GM23338 (cell line): ENCODE data around the gene SLC15A5. TPM values are rescaled to one million over a fixed set of nuclear protein-coding genes. Genes with fewer than 3 reads are reported as not detected.

Source experiments
- ATAC-seq: fragments of 200-7000 bp; cut with Tn5 transposase; 3 replicates; pipeline ENCODE4 v1.9.1; 2020
- DNase-seq: peaks from one replicate; pipeline ENCODE4 v3.0.0-alpha.2; 2015; ENCODE audit warnings: low spot score
- H2AFZ ChIP-seq: fragments of 200-600 bp; sonication (generic); 2 replicates; pipeline ENCODE4 v1.8.0; 2016; ENCODE audit warnings: antibody characterized with exemption, mild to moderate bottlenecking, moderate library complexity
- H3F3A ChIP-seq: fragments of 200-600 bp; sonication (generic); replicated peaks from 2 replicates; pipeline ENCODE4 v1.8.0; 2017; ENCODE audit warnings: antibody characterized with exemption, mixed run types, low read depth
- H3K27ac ChIP-seq: fragments of 200-600 bp; sonication (generic); 2 replicates; pipeline ENCODE4 v1.6.1; 2016; ENCODE audit warnings: low read depth
- H3K27me3 ChIP-seq: fragments of 200-600 bp; sonication (generic); 2 replicates; pipeline ENCODE4 v1.8.0; 2016; ENCODE audit warnings: mild to moderate bottlenecking, mixed run types, moderate library complexity; ENCODE audit not compliant: insufficient read depth
- H3K36me3 ChIP-seq: fragments of 200-600 bp; sonication (generic); 2 replicates; pipeline ENCODE4 v1.8.0; 2016; ENCODE audit warnings: mild to moderate bottlenecking; ENCODE audit not compliant: insufficient read depth
- H3K4me1 ChIP-seq: fragments of 200-600 bp; sonication (generic); 2 replicates; pipeline ENCODE4 v1.8.0; 2016; ENCODE audit warnings: mild to moderate bottlenecking, moderate library complexity; ENCODE audit not compliant: insufficient read depth
- H3K4me2 ChIP-seq: fragments of 200-600 bp; sonication (generic); 2 replicates; pipeline ENCODE4 v1.7.1; 2017; ENCODE audit warnings: mixed run types
- H3K4me3 ChIP-seq: fragments of 200-600 bp; sonication (generic); 2 replicates; pipeline ENCODE4 v1.6.1; 2016; ENCODE audit warnings: mixed run types
- H3K79me2 ChIP-seq: fragments of 200-600 bp; sonication (generic); replicated peaks from 2 replicates; pipeline ENCODE4 v1.8.0; 2017; ENCODE audit warnings: mild to moderate bottlenecking; ENCODE audit not compliant: insufficient read depth
- H3K9me2 ChIP-seq: fragments of 200-600 bp; sonication (generic); 2 replicates; pipeline ENCODE4 v1.8.0; 2017; ENCODE audit not compliant: insufficient read depth
- H4K20me1 ChIP-seq: fragments of 200-600 bp; sonication (generic); replicated peaks from 2 replicates; pipeline ENCODE4 v1.8.0; 2017; ENCODE audit warnings: mild to moderate bottlenecking; ENCODE audit not compliant: insufficient read depth
- H3K27ac Mint-ChIP-seq: 2 replicates; pipeline ENCODE4 v1.8.0; 2020; ENCODE audit warnings: inconsistent platforms, mild to moderate bottlenecking, moderate library complexity, mixed read lengths
- H3K27me3 Mint-ChIP-seq: 3 replicates; pipeline ENCODE4 v1.8.0; 2022; ENCODE audit warnings: low read depth, mild to moderate bottlenecking, moderate library complexity, mixed read lengths, inconsistent platforms; ENCODE audit not compliant: insufficient read depth, poor library complexity
- H3K36me3 Mint-ChIP-seq: 3 replicates; pipeline ENCODE4 v1.8.0; 2021; ENCODE audit warnings: low read depth, mild to moderate bottlenecking, inconsistent platforms, moderate library complexity, mixed read lengths
- H3K4me1 Mint-ChIP-seq: 3 replicates; pipeline ENCODE4 v1.8.0; 2020; ENCODE audit warnings: mild to moderate bottlenecking, inconsistent platforms, mixed read lengths
- H3K4me3 Mint-ChIP-seq: 3 replicates; pipeline ENCODE4 v1.8.0; 2021; ENCODE audit warnings: moderate library complexity, mild to moderate bottlenecking, inconsistent platforms, mixed read lengths
- H3K9me3 Mint-ChIP-seq: 3 replicates; pipeline ENCODE4 v1.8.0; 2020; ENCODE audit warnings: moderate library complexity, mild to moderate bottlenecking, inconsistent platforms, mixed read lengths
- CREB1 ChIP-seq: fragments of 250-450 bp; sonication (Bioruptor Pico); IDR thresholded peaks from 2 replicates; pipeline ENCODE4 v1.5.0; 2020; ENCODE audit warnings: low read depth, mild to moderate bottlenecking, moderate library complexity
- EZH2 ChIP-seq: fragments of 200-600 bp; sonication (generic); IDR thresholded peaks from one replicate; pipeline ENCODE4 v1.8.0; 2017; ENCODE audit warnings: antibody characterized with exemption, mild to moderate bottlenecking, low read depth; ENCODE audit not compliant: unreplicated experiment
- EZH2phosphoT487 ChIP-seq: fragments of 200-600 bp; sonication (generic); IDR thresholded peaks from one replicate; pipeline ENCODE4 v1.8.1; 2018; ENCODE audit warnings: antibody characterized with exemption; ENCODE audit not compliant: unreplicated experiment
- JUNB ChIP-seq: IDR thresholded peaks from one replicate; pipeline ENCODE4 v1.6.1; 2016; ENCODE audit warnings: antibody characterized with exemption; ENCODE audit not compliant: unreplicated experiment
- NANOG ChIP-seq: IDR thresholded peaks from 2 replicates; pipeline ENCODE4 v1.6.1; 2016; ENCODE audit warnings: antibody characterized with exemption, borderline replicate concordance
- ZNF114 ChIP-seq: fragments of 250-450 bp; sonication (Bioruptor Pico); IDR thresholded peaks from 2 replicates; pipeline ENCODE4 v1.5.0; 2020; ENCODE audit warnings: mild to moderate bottlenecking, moderate library complexity
- ZNF331 ChIP-seq: fragments of 250-450 bp; sonication (Bioruptor Pico); IDR thresholded peaks from 2 replicates; pipeline ENCODE4 v1.5.0; 2020; ENCODE audit warnings: low read depth, mild to moderate bottlenecking, moderate library complexity
- polyA plus RNA-seq: library from polyadenylated mRNA; unstranded; fragments of >200 nt; fragmentation: Nextera tagmentation; extraction: Ambion mirVana; gene quantifications from 2 replicates; pipeline ENCODE4 v1.2.1, GENCODE V29; 2016
- total RNA-seq: library from RNA; depleted of rRNA; stranded (reverse); fragments of >200 nt; shearing (Covaris generic); gene quantifications from 2 replicates; pipeline ENCODE4 v1.2.3, GENCODE V29; 2014
- TF ChIP-seq, protein P1 (sequence below): IDR thresholded peaks from 2 replicates; pipeline ENCODE4 v1.6.1; 2016; ENCODE audit warnings: antibody characterized with exemption
- TF ChIP-seq, protein P2 (sequence below), 2 experiments: fragments of 200-600 bp in 1 of 2; sonication (generic) in 1 of 2; conservative IDR thresholded peaks; 2 replicates each; pipeline versions ENCODE4 v1.5.1 to v1.6.1; 2016 to 2017; ENCODE audit warnings: antibody characterized with exemption in 2 of 2, low read depth in 2 of 2, mild to moderate bottlenecking in 2 of 2, moderate library complexity in 1 of 2
- TF ChIP-seq, protein P3 (sequence below): IDR thresholded peaks from one replicate; pipeline ENCODE4 v1.6.1; 2018; ENCODE audit warnings: antibody characterized with exemption; ENCODE audit not compliant: unreplicated experiment

Gene SLC15A5
- total and polyA plus RNA-seq, 2 experiments from 2014 or later = not detected

DNA sequence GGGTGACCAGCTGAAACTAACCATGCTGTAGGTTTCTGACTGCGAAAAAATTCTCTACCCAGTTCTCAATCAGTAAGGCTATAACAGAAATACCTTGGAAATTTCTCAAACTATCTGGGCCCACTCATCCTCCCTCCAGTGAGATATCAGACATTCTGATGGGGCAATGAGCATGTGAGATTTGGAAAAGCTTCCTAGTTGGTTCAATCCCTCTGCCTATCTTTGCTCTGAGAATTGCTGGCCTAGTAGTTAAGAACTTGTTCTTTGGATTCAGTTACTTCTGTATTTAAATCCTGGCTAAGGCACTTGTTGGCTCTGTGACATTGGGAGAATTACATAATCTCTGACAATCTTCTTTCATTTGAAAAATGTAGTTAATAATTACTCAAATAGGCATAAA, 119.4 kb downstream of the SLC15A5 start:
- H3K27ac Mint-ChIP-seq = no peak overlapping the region
- no peaks in the 10 kb centered on the region for H3K36me3 ChIP-seq
- H2AFZ ChIP-seq = no peak overlapping the region
- no peaks in the 10 kb centered on the region for H3K9me3 Mint-ChIP-seq
- no peaks in the 10 kb centered on the region for H4K20me1 ChIP-seq
- no peak overlapping the region for H3K27ac ChIP-seq
- no peaks in the 10 kb centered on the region for H3F3A ChIP-seq
- no peak for DNase-seq
- H3K4me3 ChIP-seq = no peak overlapping the region
- no peaks in the 10 kb centered on the region for H3K27me3 Mint-ChIP-seq
- no peak overlapping the region for H3K4me3 Mint-ChIP-seq
- TF ChIP-seq, protein P1, sequence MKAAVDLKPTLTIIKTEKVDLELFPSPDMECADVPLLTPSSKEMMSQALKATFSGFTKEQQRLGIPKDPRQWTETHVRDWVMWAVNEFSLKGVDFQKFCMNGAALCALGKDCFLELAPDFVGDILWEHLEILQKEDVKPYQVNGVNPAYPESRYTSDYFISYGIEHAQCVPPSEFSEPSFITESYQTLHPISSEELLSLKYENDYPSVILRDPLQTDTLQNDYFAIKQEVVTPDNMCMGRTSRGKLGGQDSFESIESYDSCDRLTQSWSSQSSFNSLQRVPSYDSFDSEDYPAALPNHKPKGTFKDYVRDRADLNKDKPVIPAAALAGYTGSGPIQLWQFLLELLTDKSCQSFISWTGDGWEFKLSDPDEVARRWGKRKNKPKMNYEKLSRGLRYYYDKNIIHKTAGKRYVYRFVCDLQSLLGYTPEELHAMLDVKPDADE = no peak
- TF ChIP-seq, protein P2, sequence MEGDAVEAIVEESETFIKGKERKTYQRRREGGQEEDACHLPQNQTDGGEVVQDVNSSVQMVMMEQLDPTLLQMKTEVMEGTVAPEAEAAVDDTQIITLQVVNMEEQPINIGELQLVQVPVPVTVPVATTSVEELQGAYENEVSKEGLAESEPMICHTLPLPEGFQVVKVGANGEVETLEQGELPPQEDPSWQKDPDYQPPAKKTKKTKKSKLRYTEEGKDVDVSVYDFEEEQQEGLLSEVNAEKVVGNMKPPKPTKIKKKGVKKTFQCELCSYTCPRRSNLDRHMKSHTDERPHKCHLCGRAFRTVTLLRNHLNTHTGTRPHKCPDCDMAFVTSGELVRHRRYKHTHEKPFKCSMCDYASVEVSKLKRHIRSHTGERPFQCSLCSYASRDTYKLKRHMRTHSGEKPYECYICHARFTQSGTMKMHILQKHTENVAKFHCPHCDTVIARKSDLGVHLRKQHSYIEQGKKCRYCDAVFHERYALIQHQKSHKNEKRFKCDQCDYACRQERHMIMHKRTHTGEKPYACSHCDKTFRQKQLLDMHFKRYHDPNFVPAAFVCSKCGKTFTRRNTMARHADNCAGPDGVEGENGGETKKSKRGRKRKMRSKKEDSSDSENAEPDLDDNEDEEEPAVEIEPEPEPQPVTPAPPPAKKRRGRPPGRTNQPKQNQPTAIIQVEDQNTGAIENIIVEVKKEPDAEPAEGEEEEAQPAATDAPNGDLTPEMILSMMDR (conservative IDR thresholded peaks at IDR 0.05; ENCODE audit: low read depth in 2 of 2) = no peak
- TF ChIP-seq, protein P3, sequence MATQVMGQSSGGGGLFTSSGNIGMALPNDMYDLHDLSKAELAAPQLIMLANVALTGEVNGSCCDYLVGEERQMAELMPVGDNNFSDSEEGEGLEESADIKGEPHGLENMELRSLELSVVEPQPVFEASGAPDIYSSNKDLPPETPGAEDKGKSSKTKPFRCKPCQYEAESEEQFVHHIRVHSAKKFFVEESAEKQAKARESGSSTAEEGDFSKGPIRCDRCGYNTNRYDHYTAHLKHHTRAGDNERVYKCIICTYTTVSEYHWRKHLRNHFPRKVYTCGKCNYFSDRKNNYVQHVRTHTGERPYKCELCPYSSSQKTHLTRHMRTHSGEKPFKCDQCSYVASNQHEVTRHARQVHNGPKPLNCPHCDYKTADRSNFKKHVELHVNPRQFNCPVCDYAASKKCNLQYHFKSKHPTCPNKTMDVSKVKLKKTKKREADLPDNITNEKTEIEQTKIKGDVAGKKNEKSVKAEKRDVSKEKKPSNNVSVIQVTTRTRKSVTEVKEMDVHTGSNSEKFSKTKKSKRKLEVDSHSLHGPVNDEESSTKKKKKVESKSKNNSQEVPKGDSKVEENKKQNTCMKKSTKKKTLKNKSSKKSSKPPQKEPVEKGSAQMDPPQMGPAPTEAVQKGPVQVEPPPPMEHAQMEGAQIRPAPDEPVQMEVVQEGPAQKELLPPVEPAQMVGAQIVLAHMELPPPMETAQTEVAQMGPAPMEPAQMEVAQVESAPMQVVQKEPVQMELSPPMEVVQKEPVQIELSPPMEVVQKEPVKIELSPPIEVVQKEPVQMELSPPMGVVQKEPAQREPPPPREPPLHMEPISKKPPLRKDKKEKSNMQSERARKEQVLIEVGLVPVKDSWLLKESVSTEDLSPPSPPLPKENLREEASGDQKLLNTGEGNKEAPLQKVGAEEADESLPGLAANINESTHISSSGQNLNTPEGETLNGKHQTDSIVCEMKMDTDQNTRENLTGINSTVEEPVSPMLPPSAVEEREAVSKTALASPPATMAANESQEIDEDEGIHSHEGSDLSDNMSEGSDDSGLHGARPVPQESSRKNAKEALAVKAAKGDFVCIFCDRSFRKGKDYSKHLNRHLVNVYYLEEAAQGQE = no peak
- TF ChIP-seq ZNF114 (no peak), JUNB (no peak), CREB1 (no peak), ZNF331 (CRISPR knock-in tag) (no peak)
- no peak for ATAC-seq
- H3K79me2 ChIP-seq = no peaks in the 10 kb centered on the region
- H3K9me2 ChIP-seq = no peaks in the 10 kb centered on the region
- peaks cover 1% of the 10 kb centered on the region; the same call in 2 of the 3 replicates for H3K4me1 Mint-ChIP-seq
- no peak overlapping the region for H3K4me2 ChIP-seq
- H3K4me1 ChIP-seq = peaks cover 2% of the 10 kb centered on the region; the same call in 1 of the 2 replicates
- H3K36me3 Mint-ChIP-seq = no peaks in the 10 kb centered on the region
- no peaks in the 10 kb centered on the region for H3K27me3 ChIP-seq

DNA sequence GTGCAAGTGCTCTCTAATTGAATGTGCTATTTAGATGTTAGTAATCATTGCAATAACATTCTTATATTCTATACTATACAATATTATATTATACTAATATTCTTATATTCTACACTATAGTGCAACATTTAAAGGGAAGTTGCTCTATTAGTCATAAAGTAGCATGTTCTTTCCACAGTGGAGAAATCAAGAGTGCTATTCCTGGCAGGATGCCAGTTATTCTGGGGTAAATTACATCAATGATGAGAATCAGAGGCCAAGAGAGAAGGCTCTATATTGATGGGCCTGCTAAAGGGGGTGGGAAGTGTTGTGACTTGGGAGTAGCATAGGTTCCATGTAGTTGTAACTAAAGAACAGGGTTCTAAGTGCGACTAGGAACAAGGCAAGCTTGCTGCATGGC, 121.5 kb downstream of the SLC15A5 start:
- H4K20me1 ChIP-seq = no peaks in the 10 kb centered on the region
- DNase-seq (no peak), ATAC-seq (no peak)
- no peaks in the 10 kb centered on the region for H3K9me3 Mint-ChIP-seq
- H3K4me3 Mint-ChIP-seq = no peak overlapping the region
- H3K36me3 ChIP-seq = no peaks in the 10 kb centered on the region
- H3K4me1 ChIP-seq = no peaks in the 10 kb centered on the region; the same call in 1 of the 2 replicates
- no peaks in the 10 kb centered on the region for H3K27me3 ChIP-seq
- H3K27ac ChIP-seq = no peak overlapping the region
- no peaks in the 10 kb centered on the region for H3K27me3 Mint-ChIP-seq
- no peak overlapping the region for H3K4me3 ChIP-seq
- no peak overlapping the region for H3K27ac Mint-ChIP-seq
- H3K79me2 ChIP-seq = no peaks in the 10 kb centered on the region
- H3K4me2 ChIP-seq = no peak overlapping the region
- no peaks in the 10 kb centered on the region for H3F3A ChIP-seq
- H3K36me3 Mint-ChIP-seq = no peaks in the 10 kb centered on the region
- no peak overlapping the region for H2AFZ ChIP-seq
- H3K9me2 ChIP-seq = no peaks in the 10 kb centered on the region
- H3K4me1 Mint-ChIP-seq = no peaks in the 10 kb centered on the region
- TF ChIP-seq NANOG (no peak), EZH2phosphoT487 (no peak), EZH2 (no peak), ZNF331 (CRISPR knock-in tag) (no peak), CREB1 (no peak), JUNB (no peak)
